MM.1S (cell line): ENCODE results near the gene COPG1.

Source experiments
- DNase-seq: peaks from one replicate; pipeline ENCODE4 v3.0.0-alpha.2; 2015
- H2AFZ ChIP-seq: fragments of 300-600 bp; sonication (generic); 2 replicates; pipeline ENCODE4 v1.6.0; 2016; ENCODE audit warnings: antibody characterized with exemption, low read length
- H3F3A ChIP-seq: fragments of 300-600 bp; sonication (generic); 2 replicates; pipeline ENCODE4 v1.6.1; 2016; ENCODE audit warnings: mild to moderate bottlenecking, antibody characterized with exemption, low read length, moderate library complexity, mixed read lengths; ENCODE audit not compliant: insufficient read depth
- H3K27ac ChIP-seq: fragments of 300-600 bp; sonication (generic); 2 replicates; pipeline ENCODE4 v1.5.1; 2016; ENCODE audit warnings: mild to moderate bottlenecking, low read length
- H3K27me3 ChIP-seq: fragments of 300-600 bp; sonication (generic); replicated peaks from 2 replicates; pipeline ENCODE4 v1.6.0; 2016; ENCODE audit warnings: low read length; ENCODE audit not compliant: insufficient read depth
- H3K36me3 ChIP-seq: fragments of 300-600 bp; sonication (generic); replicated peaks from 2 replicates; pipeline ENCODE4 v1.6.1; 2016; ENCODE audit warnings: mild to moderate bottlenecking, low read length, mixed read lengths; ENCODE audit not compliant: insufficient read depth
- H3K4me1 ChIP-seq: fragments of 300-600 bp; sonication (generic); 2 replicates; pipeline ENCODE4 v1.6.1; 2016; ENCODE audit warnings: low read length, mixed read lengths
- H3K4me2 ChIP-seq: fragments of 300-600 bp; sonication (generic); 2 replicates; pipeline ENCODE4 v1.6.0; 2016; ENCODE audit warnings: low read depth, low read length
- H3K4me3 ChIP-seq: fragments of 300-600 bp; sonication (generic); 2 replicates; pipeline ENCODE4 v1.5.1; 2016; ENCODE audit warnings: low read length, mixed read lengths
- H3K79me2 ChIP-seq: fragments of 300-600 bp; sonication (generic); 2 replicates; pipeline ENCODE4 v1.6.1; 2016; ENCODE audit warnings: mixed run types, low read length, mixed read lengths
- H3K9ac ChIP-seq: fragments of 300-600 bp; sonication (generic); 2 replicates; pipeline ENCODE4 v1.6.1; 2016; ENCODE audit warnings: low read length, mixed read lengths
- H3K9me2 ChIP-seq: fragments of 300-600 bp; sonication (generic); replicated peaks from 2 replicates; pipeline ENCODE4 v1.6.1; 2016; ENCODE audit warnings: mild to moderate bottlenecking, low read length, mixed read lengths; ENCODE audit not compliant: insufficient read depth
- H3K9me3 ChIP-seq: fragments of 300-600 bp; sonication (generic); replicated peaks from 2 replicates; pipeline ENCODE4 v1.6.1; 2016; ENCODE audit warnings: mild to moderate bottlenecking, low read length, mixed read lengths; ENCODE audit not compliant: insufficient read depth
- H4K20me1 ChIP-seq: fragments of 300-600 bp; sonication (generic); 2 replicates; pipeline ENCODE4 v1.6.1; 2016; ENCODE audit warnings: mild to moderate bottlenecking, low read length, moderate library complexity, mixed read lengths; ENCODE audit not compliant: insufficient read depth
- EZH2 ChIP-seq: fragments of 300-600 bp; sonication (generic); optimal IDR thresholded peaks from 2 replicates; pipeline ENCODE3; 2017; ENCODE audit warnings: low read depth, mild to moderate bottlenecking, antibody characterized with exemption, low read length, mixed read lengths
- EZH2phosphoT487 ChIP-seq: fragments of 300-600 bp; sonication (generic); IDR thresholded peaks from 2 replicates; pipeline ENCODE4 v1.6.1; 2018; ENCODE audit warnings: antibody characterized with exemption, low read length
- TF ChIP-seq, protein P1 (sequence below): fragments of 300-600 bp; sonication (generic); IDR thresholded peaks from 2 replicates; pipeline ENCODE4 v1.5.1; 2016; ENCODE audit warnings: antibody characterized with exemption, low read length, mixed read lengths

Gene COPG1

DNA sequence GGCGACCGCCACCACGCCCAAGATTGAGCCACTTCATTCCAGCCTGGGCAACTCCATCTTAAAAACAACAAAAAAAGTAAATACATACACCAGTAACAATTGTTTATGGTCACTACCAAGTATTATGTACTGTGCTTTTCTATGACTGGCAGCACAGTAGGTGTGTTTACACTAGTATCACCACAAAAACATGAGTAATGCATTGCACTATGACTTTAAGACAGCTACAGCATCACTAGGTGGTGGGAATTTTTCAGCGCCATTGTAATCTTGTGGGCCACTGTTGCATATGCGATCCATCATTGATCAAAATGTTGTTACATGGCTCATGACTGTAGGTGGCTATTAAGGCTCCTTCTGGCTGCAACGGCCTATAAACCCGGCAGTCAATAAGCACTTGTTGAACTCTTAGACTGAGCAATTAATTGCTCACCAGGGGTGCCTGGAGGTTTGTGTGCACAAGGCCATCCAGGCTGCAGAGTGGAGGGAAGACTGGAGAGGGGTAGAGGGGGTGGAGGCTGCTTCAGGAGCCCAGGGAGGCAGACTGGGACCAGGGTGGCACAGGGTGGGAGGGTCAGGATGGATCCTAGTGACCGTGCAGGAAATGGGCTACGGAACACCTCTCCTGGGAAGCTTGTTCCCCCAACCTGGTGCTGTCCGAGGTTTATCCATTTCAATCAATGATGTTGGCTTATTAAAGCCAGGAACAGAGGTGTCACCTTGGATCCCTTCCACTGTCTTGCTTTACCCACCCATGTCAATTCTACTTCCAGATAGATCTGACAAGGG lies 17.9 kb upstream of the COPG1 start:
- peaks cover 14% of the 10 kb centered on the region for H3F3A ChIP-seq
- no peaks in the 10 kb centered on the region for H3K9me2 ChIP-seq
- no peak overlapping the region for H3K4me2 ChIP-seq
- DNase-seq = no peak
- no peak overlapping the region for H3K9ac ChIP-seq
- no peak overlapping the region for H3K27ac ChIP-seq
- H4K20me1 ChIP-seq = no peaks in the 10 kb centered on the region
- H3K9me3 ChIP-seq = no peaks in the 10 kb centered on the region
- TF ChIP-seq EZH2phosphoT487 (no peak), EZH2 (no peak)
- TF ChIP-seq, protein P1, sequence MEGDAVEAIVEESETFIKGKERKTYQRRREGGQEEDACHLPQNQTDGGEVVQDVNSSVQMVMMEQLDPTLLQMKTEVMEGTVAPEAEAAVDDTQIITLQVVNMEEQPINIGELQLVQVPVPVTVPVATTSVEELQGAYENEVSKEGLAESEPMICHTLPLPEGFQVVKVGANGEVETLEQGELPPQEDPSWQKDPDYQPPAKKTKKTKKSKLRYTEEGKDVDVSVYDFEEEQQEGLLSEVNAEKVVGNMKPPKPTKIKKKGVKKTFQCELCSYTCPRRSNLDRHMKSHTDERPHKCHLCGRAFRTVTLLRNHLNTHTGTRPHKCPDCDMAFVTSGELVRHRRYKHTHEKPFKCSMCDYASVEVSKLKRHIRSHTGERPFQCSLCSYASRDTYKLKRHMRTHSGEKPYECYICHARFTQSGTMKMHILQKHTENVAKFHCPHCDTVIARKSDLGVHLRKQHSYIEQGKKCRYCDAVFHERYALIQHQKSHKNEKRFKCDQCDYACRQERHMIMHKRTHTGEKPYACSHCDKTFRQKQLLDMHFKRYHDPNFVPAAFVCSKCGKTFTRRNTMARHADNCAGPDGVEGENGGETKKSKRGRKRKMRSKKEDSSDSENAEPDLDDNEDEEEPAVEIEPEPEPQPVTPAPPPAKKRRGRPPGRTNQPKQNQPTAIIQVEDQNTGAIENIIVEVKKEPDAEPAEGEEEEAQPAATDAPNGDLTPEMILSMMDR = no peak
- no peaks in the 10 kb centered on the region for H3K36me3 ChIP-seq
- H3K79me2 ChIP-seq = no peaks in the 10 kb centered on the region
- no peak overlapping the region for H3K4me3 ChIP-seq
- H3K27me3 ChIP-seq = no peaks in the 10 kb centered on the region
- no peak overlapping the region for H2AFZ ChIP-seq
- peaks cover 14% of the 10 kb centered on the region for H3K4me1 ChIP-seq

DNA sequence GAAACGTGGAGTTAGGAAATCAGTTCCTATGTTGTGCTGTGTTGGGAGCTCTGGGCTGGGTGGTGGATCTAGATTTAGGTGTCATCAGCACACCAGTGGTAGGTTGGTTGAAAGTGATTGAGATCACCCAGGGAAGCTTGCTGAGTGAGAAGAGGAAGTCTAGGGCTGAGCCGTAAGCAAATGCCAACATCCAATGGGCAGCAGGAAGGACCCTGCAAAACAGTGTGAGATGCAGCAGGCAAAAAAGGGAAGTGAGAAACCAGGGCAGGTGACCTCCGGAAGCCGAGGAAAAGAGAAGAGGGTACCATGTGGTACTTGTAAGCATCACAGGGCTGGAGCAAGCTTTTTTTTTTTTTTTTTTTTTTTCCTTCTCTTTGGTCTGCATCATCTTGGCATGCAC lies 15.9 kb upstream of the COPG1 start:
- Histone ChIP-seq H3K9me3 (no peaks in the 10 kb centered on the region), H4K20me1 (no peaks in the 10 kb centered on the region), H3F3A (peaks cover 14% of the 10 kb centered on the region), H3K4me2 (peak overlapping the region; percentile 62), H3K4me1 (peaks cover 18% of the 10 kb centered on the region), H3K27me3 (no peaks in the 10 kb centered on the region), H2AFZ (peak overlapping the region; percentile 75), H3K9ac (peak overlapping the region; percentile 49; the same call in 1 of the 2 replicates), H3K79me2 (no peaks in the 10 kb centered on the region), H3K9me2 (no peaks in the 10 kb centered on the region), H3K27ac (peak overlapping the region; percentile 89), H3K36me3 (no peaks in the 10 kb centered on the region), H3K4me3 (no peak overlapping the region)
- TF ChIP-seq EZH2 (no peak), EZH2phosphoT487 (no peak)
- TF ChIP-seq, protein P1 = no peak
- DNase-seq = peak; percentile 83

DNA sequence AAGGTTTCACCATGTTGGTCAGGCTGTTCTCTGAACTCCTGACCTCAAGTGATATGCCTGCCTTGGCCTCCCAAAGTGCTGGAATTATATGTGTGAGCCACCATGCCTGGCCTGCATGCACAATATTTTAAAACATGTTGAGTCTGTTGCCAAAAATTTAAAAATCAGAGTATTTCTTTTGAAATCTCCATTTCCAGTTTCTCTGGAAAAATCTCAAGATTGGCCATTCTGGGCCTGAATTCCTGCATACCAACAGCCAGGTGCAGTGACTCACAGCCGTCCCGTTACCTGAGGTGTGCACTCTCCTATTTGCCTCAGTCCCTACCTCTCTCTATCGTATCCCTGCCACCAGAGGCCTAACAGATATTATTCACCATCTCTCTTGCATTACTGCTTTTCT lies 15.0 kb upstream of the COPG1 start:
- Histone ChIP-seq H3K27me3 (no peaks in the 10 kb centered on the region), H3K4me2 (no peak overlapping the region)

More for the DNA sequence above, 15.0 kb upstream of the COPG1 start:
- no peaks in the 10 kb centered on the region for H3K9me2 ChIP-seq
- peak overlapping the region; percentile 89; the same call in 1 of the 2 replicates for H3K27ac ChIP-seq
- no peak overlapping the region for H2AFZ ChIP-seq
- no peaks in the 10 kb centered on the region for H3K9me3 ChIP-seq
- H3K79me2 ChIP-seq = no peaks in the 10 kb centered on the region
- H3K9ac ChIP-seq = no peak overlapping the region
- peaks cover 27% of the 10 kb centered on the region for H3K4me1 ChIP-seq
- peaks cover 20% of the 10 kb centered on the region for H3F3A ChIP-seq
- TF ChIP-seq EZH2phosphoT487 = no peak
- TF ChIP-seq EZH2 = no peak
- TF ChIP-seq, protein P1 = no peak
- no peak overlapping the region for H3K4me3 ChIP-seq
- DNase-seq = no peak
- H3K36me3 ChIP-seq = no peaks in the 10 kb centered on the region
- no peaks in the 10 kb centered on the region for H4K20me1 ChIP-seq
